SKM-1 (cell line): ENCODE results near the gene ARHGEF38.
"Not testable (repeated sequence)": the region's sequence is repeated elsewhere in the genome, so short reads cannot be mapped to it uniquely, and the experiment has no call there.

Experiments used
- DNase-seq: peaks from one replicate; lab custom pipeline; 2025; ENCODE audit not compliant: unreplicated experiment; lab: John Stamatoyannopoulos, UW

The ARHGEF38 gene

DNA sequence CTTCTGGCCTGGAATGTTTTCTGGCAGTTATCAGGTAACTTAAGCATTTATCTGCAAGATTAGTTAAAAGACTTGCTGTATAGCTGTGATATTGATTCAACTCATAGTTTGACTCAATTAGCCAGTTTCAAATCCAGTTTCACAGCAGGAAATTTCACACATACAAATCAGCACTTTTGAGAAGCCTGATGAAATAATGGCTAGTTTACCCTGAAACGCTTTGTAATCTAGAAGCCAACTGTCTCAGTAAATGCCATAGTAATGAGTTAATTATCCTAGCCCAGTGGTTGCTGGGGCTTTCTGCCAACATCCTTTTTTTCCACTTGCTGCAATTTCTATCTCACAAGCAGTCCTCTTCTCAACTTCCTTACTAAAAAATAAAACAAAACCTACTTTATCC is 53.1 kb downstream of the ARHGEF38 start:
- peak; percentile 22 for DNase-seq

DNA sequence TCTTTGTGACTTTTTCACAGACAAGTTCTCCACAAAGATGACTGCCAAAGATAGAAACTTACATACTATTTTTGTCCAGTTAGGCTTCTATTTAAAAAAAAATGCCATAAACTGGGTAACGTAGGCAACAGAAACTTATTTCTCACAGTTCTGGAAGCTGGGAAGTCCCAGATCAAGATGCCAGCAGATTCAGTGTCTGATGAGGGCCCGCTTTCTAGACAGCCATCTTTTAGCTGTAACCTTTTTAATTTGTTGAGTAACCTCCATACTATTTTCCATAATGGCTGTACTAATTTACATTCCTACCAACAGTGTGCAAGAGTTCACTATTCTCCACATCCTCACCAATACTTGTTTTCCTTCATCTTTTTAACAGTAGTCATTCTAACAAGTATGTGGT is 55.5 kb downstream of the ARHGEF38 start:
- DNase-seq: no peak

DNA sequence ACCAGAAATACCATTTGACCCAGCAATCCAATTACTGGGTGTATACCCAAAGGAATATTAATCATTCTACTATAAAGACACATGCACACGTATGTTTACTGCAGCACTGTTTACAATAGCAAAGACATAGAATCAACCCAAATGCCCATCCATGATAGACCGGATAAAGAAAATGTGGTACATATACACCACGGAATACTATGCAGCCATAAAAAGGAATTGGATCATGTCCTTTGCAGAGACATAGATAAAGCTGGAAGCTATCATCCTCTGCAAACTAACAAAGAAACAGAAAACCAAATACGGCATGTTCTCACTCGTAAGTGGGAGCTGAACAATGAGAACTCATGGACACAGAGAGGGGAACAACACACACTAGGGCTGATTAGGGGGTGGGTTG is 57.4 kb downstream of the ARHGEF38 start:
- not testable (repeated sequence) for DNase-seq

DNA sequence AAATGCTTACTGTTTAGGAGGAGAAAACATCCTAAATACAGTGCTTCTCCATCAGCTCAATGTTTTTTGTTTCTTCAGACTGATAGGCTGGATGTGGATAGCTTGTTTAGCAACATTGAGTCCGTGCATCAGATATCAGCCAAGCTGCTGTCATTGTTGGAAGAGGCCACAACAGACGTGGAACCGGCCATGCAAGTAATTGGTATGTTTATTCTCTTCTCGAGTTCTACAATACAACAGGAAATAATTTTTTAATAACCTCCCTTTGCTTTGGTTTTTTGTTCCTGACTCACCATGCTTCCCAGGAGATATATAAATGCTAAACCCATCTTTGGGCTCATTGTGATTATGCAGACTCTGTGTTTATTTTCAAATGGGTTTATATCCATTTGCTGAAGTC is 60.9 kb downstream of the ARHGEF38 start:
- no peak for DNase-seq

DNA sequence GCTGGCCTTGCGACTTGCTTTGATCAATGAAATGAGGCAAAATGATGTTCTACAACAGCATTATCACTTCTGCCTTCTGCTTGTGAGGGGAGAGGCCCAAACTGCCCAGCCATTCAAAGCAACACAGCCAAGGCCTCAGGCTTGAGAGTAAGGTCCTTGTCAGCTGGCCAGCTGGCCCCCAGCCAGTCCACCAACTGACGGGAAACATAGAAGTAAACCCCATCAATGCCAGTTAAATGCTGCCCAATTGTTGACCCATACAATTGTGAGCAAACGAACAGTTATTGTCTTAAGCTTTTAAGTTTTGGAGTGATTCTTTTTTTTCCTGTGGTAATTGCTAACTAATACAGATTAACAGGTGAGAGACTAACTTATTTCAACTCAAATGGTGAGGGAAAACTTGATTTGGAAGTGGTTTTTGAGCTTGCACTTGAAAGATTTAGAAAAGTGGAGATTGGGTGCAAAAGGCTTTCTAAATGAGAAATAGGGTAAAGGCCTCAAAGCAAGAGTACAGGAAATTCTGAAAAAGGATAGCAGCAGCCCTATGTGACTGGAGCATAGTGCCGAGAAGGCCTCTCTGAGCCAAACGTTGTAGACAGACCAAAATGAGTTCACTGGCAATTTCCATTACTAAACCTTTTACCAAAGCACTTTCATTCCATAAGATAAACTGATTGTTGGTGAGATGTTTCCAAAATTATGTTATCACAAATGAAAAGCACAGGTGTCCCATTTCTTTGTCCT is 66.9 kb downstream of the ARHGEF38 start:
- no peak for DNase-seq

DNA sequence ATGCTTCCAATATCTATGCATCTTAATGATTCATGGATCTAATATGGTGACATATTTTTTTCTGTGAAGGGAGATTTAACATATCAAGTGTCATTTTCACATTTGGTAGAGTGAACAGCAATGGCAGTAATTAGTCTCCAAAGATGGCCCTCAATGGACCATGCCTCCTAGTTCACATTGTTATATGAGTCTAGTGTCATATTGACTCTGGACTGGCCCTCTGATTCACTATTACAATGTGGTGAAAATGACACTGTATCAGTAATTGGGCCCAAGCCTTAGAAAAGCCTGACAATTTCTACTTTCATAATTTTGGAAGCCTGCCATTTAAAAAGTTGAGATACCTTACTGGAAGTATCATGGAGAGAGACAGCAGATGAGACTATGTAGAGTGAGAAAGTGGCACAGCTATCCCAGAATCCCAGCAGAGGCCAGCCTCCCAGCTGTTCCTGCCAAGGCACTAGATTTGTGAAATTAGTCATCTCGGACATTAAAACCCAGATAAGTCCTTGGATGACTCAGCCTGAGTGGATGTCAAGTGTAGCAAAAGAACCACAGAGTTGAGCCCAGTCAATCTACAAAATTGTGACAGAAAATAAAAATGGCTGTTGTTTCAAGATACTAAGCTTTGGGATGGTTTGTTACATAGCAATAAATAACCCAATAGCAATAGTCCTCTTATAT is 68.4 kb downstream of the ARHGEF38 start:
- no peak for DNase-seq

DNA sequence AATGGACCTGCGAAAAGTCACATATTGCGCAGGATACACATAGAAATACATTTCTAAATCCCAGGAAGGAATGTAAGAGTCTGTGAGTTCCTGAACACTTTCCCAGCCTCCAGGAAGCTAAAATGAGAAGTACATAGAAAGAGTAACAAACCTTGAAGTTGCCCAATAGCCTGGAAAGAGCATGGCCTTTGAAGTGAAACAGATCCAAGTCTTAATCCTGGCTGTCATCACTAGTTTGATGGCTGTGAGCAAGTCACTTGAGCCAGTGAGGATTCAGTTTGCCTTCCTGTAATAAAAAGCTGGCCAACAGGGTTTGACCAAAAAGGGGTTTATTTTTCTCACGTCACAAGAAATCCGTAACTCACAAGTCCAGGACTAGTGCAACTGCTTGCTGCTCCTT is 69.8 kb downstream of the ARHGEF38 start:
- DNase-seq: no peak

DNA sequence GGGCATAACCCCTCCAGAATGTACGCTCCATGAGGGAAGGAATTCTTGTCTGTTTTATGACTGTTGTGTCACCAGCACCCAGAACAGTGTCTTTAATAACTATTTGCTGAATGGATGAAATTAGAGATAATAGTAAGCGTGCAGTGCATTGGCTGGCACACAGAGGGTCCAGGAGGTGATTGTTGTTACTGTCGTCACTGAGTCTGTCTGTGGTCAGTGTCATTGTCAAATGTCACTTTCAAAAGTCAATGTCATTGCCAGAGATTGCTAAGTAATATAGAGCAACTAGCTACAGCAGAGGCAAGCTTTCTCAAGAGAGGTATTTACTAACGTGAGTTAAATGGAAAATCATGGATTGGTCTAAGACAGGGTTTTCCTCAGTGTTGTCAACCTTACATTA is 70.7 kb downstream of the ARHGEF38 start:
- no peak for DNase-seq

DNA sequence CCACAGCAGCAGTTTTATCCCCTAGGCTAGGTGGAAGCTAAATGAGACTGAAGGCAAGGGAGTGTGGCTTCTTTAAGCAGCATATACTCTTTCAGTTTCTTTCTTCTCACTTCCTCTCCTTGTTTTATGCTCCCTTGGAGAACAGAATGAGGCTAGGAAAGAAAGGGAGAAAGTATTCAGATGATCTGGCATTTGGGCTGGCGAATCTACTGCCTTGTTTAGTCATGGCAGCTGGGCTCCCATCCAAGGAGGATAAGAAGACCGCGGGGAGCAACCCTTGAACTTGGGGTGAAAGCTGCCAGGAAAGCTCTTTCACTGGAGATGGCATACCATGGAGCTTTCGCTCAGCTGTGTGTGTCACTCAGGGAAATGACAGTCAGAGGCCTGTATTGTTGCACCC is 72.1 kb downstream of the ARHGEF38 start:
- DNase-seq: no peak

DNA sequence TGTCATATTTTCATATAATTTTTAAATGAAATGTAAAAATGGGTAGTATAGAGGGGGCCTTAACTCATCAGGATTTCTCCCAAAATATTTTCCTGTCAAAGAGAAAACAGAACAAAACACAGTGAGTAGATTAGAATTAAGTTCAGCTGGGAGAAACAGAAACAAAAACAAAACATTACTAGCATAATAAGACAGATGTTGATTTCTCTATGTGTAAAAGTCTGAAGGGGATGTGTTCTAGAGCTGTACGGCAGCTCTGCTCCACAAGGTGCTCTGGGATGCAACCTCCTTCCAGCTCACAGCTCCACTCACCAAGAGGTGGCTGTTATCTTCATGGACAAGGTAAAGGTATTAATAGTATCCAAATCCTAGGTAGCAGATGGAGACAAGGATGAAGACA is 72.8 kb downstream of the ARHGEF38 start:
- no peak for DNase-seq

DNA sequence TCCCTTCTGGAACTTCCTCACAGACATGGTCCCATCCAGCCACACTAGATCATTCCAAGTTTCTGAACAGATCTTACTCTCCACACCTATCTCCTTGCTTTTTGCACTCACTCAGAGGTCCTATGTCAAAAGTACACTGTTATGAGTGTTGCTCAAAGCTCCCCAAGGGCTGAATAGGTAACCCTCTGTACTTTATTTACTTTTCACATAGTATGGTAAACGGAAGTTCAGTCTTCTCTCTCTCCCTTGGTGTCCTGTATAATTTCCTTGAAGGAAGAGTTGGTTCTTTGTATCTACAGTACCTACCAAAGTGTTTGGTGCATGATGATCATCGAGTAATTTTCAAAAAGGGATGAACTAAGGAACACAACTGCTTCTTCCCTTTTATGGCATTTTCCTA is 74.4 kb downstream of the ARHGEF38 start:
- DNase-seq: no peak

DNA sequence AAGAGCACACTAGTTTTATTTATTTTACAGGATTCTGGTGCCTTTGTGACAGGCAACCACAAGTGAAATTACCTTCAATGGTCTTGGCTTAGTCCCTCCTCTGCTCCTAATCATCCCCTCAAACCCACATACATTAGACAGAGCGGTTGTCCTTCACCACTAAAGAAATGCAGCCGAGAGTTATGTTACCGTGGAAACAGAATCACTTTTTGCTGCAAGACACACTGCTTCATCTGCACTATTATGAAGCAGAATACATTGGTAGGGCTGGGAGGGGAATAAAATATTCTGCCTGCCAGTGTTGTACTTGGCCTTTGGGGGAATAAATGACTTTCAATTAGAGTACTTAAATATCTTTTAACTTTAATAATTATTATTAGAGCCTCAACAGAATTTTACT is 75.2 kb downstream of the ARHGEF38 start:
- DNase-seq: no peak

DNA sequence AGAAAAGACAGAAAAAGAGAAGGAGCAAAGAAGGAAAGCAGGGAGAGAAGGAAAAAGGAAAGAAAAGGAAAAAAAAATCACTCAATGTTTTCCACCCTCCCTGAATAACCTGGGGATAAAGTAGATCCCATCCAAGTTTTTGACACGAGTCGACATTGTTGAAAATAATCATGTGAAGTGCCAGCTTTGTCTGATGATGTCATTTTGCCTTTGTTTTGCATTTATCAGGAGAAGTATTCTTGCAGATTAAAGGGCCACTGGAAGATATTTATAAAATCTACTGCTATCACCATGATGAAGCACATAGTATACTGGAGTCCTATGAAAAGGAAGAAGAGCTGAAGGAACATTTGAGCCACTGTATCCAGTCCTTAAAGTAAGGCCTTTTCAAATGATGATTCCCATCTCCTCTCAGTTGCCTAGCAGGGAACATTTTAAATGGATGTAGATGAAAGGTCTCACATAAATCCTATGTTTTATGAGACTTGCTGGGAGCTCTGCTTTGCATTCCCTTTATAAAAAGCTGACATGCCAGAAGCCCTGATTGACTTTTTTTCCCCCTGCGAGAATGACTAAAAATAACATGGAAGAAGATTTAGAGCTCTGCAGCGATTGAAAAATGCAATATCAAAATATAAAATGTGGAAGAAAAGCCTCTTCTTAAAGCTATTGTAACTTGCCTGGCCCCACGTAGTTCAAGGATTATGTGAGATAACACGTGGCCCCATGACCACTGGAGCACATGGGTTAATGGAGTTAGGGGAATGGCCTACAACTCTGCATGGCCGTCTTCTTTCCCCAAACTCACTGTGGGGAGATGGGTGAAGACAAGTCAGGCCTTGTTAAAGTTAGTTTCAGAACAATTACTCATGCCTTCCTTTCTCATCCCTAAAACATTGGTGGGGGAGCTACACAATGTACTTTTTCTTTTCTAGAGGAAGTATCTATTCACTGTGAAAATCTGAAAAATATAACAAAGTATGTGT is 78.5 kb downstream of the ARHGEF38 start:
- DNase-seq: no peak

DNA sequence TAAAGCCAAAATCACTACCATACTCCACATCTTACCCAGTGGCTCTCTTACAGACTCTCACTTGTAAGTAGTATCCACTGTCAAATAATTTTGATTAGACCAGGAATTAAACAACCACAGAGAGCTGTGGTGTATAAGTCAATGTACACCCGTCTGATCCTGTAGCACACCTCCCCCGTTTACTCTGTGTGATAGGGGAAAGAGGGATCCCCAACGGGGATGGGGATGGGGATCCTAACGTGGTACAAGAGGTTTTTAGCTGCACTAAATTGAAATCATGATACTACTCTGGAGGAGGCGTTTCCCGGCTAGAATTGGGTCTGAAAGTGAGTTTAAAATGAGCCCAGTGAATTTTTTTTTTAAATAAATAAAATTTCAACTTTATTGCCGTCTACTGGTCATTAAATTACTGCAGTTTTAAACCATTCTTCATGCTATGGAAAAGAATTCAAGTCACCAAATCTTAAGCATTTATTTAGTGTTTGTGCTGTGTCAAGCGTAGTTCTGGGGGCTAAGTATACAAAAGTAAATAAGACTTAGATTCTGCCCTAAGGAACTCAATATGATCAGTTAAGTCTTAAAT is 79.5 kb downstream of the ARHGEF38 start:
- DNase-seq: no peak

DNA sequence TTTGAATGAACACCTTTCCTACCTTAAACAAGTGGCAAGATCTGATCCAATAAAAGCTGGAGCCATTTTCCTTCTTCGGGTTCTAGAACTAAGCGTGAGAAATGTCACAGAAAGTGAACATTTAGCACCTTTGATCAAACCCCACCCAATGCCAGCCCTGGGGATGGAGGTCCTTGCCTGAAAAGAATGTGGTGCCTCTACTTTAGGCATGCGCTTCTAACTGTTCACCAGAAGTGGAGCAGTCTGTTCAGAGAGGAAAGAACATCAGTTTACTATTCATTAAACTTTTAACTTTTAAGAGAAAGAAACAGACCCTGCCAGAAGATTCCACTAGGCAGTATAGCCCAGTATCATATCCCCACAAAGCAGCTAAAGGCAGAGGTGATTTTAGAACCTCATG is 80.2 kb downstream of the ARHGEF38 start:
- DNase-seq: no peak

DNA sequence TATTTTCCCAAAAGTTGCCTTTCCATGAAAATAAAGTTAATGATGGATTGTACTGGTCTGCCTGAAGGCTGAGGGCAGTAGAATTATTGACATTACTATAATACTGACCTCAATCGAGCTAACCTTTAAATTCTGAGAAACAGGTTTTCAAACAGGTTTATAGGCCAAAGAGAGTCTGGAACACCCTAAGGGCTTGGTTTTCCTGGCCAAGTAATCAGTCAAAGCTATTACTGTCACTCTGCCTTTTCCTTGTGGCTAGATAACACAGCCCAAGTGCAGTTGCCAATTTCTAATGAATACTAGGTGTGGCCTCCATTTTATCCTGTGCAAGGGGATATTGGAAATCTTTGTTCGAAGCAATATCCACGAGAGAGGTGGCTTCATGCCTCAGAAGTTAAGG is 80.8 kb downstream of the ARHGEF38 start:
- no peak for DNase-seq

DNA sequence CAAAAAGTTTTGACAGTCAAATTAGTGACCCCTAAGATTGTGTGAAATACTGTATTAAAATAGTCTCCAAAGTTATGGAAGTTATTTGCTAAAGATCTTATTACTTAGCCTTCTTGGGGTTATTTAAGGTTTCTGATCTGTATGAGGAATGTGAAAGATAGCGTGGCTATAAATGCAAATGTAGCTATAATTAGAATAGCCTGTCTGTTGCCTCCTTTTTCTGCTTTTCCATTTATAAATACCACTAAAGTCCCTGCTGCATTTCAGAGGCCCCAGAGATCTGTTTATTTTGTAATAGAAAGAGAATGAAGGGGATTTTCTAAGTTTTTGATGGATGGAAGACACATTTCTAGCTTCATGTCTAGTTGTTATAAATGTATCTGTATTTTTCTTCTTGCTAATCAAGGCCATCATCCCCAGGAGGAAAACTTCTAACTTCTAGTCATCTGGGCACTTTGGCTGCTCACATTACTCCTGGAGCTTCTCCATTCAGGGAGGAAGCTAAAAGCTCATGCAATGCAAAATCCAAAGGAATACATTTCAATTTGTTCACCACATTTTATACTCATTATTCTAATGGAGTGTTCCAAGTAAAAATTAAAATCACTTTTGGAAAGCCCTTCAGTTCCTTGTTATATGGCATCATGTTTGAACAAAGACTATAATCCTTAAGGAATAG is 82.1 kb downstream of the ARHGEF38 start:
- no peak for DNase-seq

DNA sequence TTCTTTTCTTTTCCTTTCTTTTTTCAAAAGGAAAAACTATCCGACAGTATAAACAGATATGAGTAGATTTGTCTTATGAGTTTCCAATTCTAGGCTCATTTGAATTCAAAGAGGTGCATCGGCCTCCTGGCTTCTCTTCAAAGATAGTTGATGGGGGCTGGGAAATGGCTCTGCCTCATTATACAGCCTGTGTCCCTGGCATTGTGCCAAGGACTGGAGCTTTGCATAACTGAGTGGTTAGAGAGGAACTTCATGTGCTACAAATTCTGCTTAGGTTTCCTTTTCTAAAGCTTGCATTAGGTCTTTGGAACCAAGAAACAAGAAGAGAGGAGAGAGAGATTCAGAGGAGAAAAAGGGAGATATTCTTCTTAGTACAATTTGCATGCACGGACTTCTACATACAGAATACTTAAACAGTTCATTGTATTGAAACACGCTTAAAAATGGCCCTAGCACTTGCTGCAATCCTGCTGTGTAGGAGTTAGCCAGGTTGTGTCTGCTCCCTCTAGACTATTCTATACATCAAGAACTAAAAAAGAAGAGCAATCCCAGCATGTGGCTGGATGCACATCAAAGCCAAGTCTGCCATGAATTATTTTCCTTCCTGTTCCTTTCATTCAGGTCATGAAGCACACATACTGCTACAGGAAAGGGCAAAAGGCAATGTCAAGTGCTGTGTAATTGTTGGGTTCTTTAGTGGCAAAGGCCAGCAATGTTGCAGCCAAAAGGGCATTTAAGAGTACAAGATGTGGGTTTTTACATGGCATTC is 85.2 kb downstream of the ARHGEF38 start:
- peak; percentile 43 for DNase-seq

DNA sequence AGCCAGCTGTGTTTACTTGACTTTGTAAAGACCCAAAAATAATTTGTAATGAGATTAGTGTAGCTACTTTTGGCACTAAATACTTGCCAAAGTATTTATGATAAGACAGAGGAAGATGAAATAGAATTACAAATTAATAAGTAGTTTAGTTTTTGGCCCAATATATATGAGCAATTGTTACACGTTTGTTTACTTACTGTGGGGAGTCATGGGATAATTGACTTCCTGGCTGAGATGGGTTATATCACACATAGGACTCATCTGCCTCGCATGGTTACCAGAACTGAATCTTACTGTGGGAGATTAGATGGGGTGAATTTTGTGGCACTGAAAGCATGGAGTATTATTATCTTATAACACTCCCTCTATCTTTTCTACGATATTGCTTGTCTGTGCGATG is 89.4 kb downstream of the ARHGEF38 start:
- no peak for DNase-seq

DNA sequence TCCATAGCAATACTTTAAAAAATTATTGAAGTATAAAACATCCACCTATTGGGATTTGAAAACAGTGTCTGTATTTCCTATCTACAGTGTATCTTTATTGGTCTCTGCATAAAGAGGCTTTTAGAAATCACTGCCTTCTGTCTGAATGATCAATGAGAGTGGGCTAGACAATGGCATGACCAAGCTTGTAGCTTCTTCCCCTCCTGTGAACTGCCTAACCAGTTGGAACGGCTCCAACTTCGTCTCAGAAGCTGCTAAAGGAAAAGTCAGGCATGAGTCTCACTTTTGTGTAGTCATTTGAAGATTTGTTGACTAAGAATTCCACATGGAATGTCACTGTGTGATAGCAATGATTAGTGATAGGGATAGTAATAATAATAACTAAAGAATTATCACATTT is 91.8 kb downstream of the ARHGEF38 start:
- DNase-seq: no peak
